ENCODE measurements around the gene PGRMC1.

The PGRMC1 gene

GRCh38 chrX:119249891-119250290 lies 13.8 kb downstream of the PGRMC1 start:
- Histone ChIP-seq H2BK12ac (ENCODE audit: low read length) (no peak overlapping the region), H3K79me2 (ENCODE audit: control insufficient read depth, insufficient read depth, low read length, poor library complexity) (no peaks in the 10 kb centered on the region), H3K4ac (ENCODE audit: low read depth, low read length) (no peak overlapping the region), H3K4me2 (ENCODE audit: low read length) (no peak overlapping the region), H2AFZ (ENCODE audit: insufficient read depth, low read length, poor library complexity) (no peak overlapping the region), H4K12ac (ENCODE audit: low read depth, low read length) (no peak overlapping the region), H3K79me1 (ENCODE audit: low read length) (no peaks in the 10 kb centered on the region), H3K27ac (ENCODE audit: low read depth, low read length) (no peak overlapping the region), H3K14ac (ENCODE audit: low read length) (no peak overlapping the region), H2BK5ac (ENCODE audit: low read depth, low read length, poor library complexity) (no peak overlapping the region), H3K23ac (ENCODE audit: low read length) (no peak overlapping the region), H3K18ac (ENCODE audit: low read length) (no peak overlapping the region), H2AK5ac (ENCODE audit: low read length) (no peak overlapping the region), H2BK120ac (ENCODE audit: insufficient read depth, low read length, poor library complexity) (no peak overlapping the region), H3K36me3 (ENCODE audit: control insufficient read depth in 1 of 2, insufficient read depth in 2 of 2, low read length in 2 of 2) (peaks cover 0 to 6% of the 10 kb centered on the region in 2 experiments), H3K4me1 (ENCODE audit: control insufficient read depth in 1 of 2, insufficient read depth in 2 of 2, low read length in 2 of 2) (no peaks in the 10 kb centered on the region), H3K9me3 (ENCODE audit: insufficient read depth, low read depth, low read length) (no peaks in the 10 kb centered on the region), H3K27me3 (ENCODE audit: insufficient read depth, low read length) (no peaks in the 10 kb centered on the region), H4K91ac (ENCODE audit: low read depth, low read length) (no peak overlapping the region), H4K8ac (ENCODE audit: low read depth, low read length) (no peak overlapping the region), H3K4me3 (ENCODE audit: low read depth, low read length) (no peak overlapping the region), H3K9ac (ENCODE audit: low read length) (no peak overlapping the region)
- no peak for DNase-seq
- no CpG with 5 or more reads among the region's 3 CpGs for WGBS (ENCODE audit: extremely low coverage, insufficient coverage, insufficient read length)

GRCh38 chrX:119251386-119251785 lies 15.3 kb downstream of the PGRMC1 start:
- Histone ChIP-seq H3K9me3 (ENCODE audit: insufficient read depth, low read depth, low read length) (no peaks in the 10 kb centered on the region), H3K27me3 (ENCODE audit: insufficient read depth, low read length) (no peaks in the 10 kb centered on the region), H3K4me3 (ENCODE audit: low read depth, low read length) (no peak overlapping the region), H2AK5ac (ENCODE audit: low read length) (no peak overlapping the region), H3K79me1 (ENCODE audit: low read length) (no peaks in the 10 kb centered on the region), H3K4me2 (ENCODE audit: low read length) (no peak overlapping the region), H2BK5ac (ENCODE audit: low read depth, low read length, poor library complexity) (no peak overlapping the region), H2BK120ac (ENCODE audit: insufficient read depth, low read length, poor library complexity) (no peak overlapping the region), H4K12ac (ENCODE audit: low read depth, low read length) (no peak overlapping the region), H3K4me1 (ENCODE audit: control insufficient read depth in 1 of 2, insufficient read depth in 2 of 2, low read length in 2 of 2) (no peaks in the 10 kb centered on the region), H3K18ac (ENCODE audit: low read length) (no peak overlapping the region), H3K14ac (ENCODE audit: low read length) (no peak overlapping the region), H3K27ac (ENCODE audit: low read depth, low read length) (no peak overlapping the region), H3K36me3 (ENCODE audit: control insufficient read depth in 1 of 2, insufficient read depth in 2 of 2, low read length in 2 of 2) (no peaks in the 10 kb centered on the region), H3K9ac (ENCODE audit: low read length) (no peak overlapping the region), H2AFZ (ENCODE audit: insufficient read depth, low read length, poor library complexity) (no peak overlapping the region), H3K79me2 (ENCODE audit: control insufficient read depth, insufficient read depth, low read length, poor library complexity) (no peaks in the 10 kb centered on the region), H4K8ac (ENCODE audit: low read depth, low read length) (no peak overlapping the region), H3K4ac (ENCODE audit: low read depth, low read length) (no peak overlapping the region), H3K23ac (ENCODE audit: low read length) (no peak overlapping the region), H2BK12ac (ENCODE audit: low read length) (no peak overlapping the region), H4K91ac (ENCODE audit: low read depth, low read length) (no peak overlapping the region)
- no peak for DNase-seq
- no CpG with 5 or more reads among the region's 4 CpGs for WGBS (ENCODE audit: extremely low coverage, insufficient coverage, insufficient read length)

- Histone ChIP-seq H4K12ac (ENCODE audit: low read depth, low read length) (no peak overlapping the region), H2BK5ac (ENCODE audit: low read depth, low read length, poor library complexity) (no peak overlapping the region), H3K27ac (ENCODE audit: low read depth, low read length) (no peak overlapping the region), H3K27me3 (ENCODE audit: insufficient read depth, low read length) (no peaks in the 10 kb centered on the region), H3K4me1 (ENCODE audit: control insufficient read depth in 1 of 2, insufficient read depth in 2 of 2, low read length in 2 of 2) (no peaks in the 10 kb centered on the region), H3K14ac (ENCODE audit: low read length) (no peak overlapping the region), H3K4me3 (ENCODE audit: low read depth, low read length) (no peak overlapping the region), H4K8ac (ENCODE audit: low read depth, low read length) (no peak overlapping the region), H2AK5ac (ENCODE audit: low read length) (no peak overlapping the region), H2AFZ (ENCODE audit: insufficient read depth, low read length, poor library complexity) (no peak overlapping the region), H3K23ac (ENCODE audit: low read length) (no peak overlapping the region), H3K9ac (ENCODE audit: low read length) (no peak overlapping the region), H2BK120ac (ENCODE audit: insufficient read depth, low read length, poor library complexity) (no peak overlapping the region), H3K18ac (ENCODE audit: low read length) (no peak overlapping the region), H3K36me3 (ENCODE audit: control insufficient read depth in 1 of 2, insufficient read depth in 2 of 2, low read length in 2 of 2) (no peaks in the 10 kb centered on the region), H3K79me2 (ENCODE audit: control insufficient read depth, insufficient read depth, low read length, poor library complexity) (no peaks in the 10 kb centered on the region), H3K9me3 (ENCODE audit: insufficient read depth, low read depth, low read length) (no peaks in the 10 kb centered on the region), H3K4me2 (ENCODE audit: low read length) (no peak overlapping the region), H3K79me1 (ENCODE audit: low read length) (no peaks in the 10 kb centered on the region), H4K91ac (ENCODE audit: low read depth, low read length) (no peak overlapping the region), H3K4ac (ENCODE audit: low read depth, low read length) (no peak overlapping the region), H2BK12ac (ENCODE audit: low read length) (no peak overlapping the region)
- no CpG with 5 or more reads among the region's 2 CpGs for WGBS (ENCODE audit: extremely low coverage, insufficient coverage, insufficient read length)
- no peak for DNase-seq
Observed at GRCh38 chrX:119252716-119253115, 16.6 kb downstream of the PGRMC1 start.

GRCh38 chrX:119266364-119266995 lies 30.4 kb downstream of the PGRMC1 start:
- no peak overlapping the region for H3K9ac ChIP-seq (ENCODE audit: low read length)
- H3K18ac ChIP-seq (ENCODE audit: low read length): no peak overlapping the region
- H3K27me3 ChIP-seq (ENCODE audit: insufficient read depth, low read length): no peaks in the 10 kb centered on the region
- no CpG with 5 or more reads among the region's 5 CpGs for WGBS (ENCODE audit: extremely low coverage, insufficient coverage, insufficient read length)
- H3K79me2 ChIP-seq (ENCODE audit: control insufficient read depth, insufficient read depth, low read length, poor library complexity): no peaks in the 10 kb centered on the region
- H3K36me3 ChIP-seq (ENCODE audit: control insufficient read depth in 1 of 2, insufficient read depth in 2 of 2, low read length in 2 of 2): no peaks in the 10 kb centered on the region
- no peaks in the 10 kb centered on the region for H3K4me1 ChIP-seq (ENCODE audit: control insufficient read depth in 1 of 2, insufficient read depth in 2 of 2, low read length in 2 of 2)
- H4K91ac ChIP-seq (ENCODE audit: low read depth, low read length): no peak overlapping the region
- no peak overlapping the region for H2BK5ac ChIP-seq (ENCODE audit: low read depth, low read length, poor library complexity)
- H4K8ac ChIP-seq (ENCODE audit: low read depth, low read length): no peak overlapping the region
- no peak overlapping the region for H2AK5ac ChIP-seq (ENCODE audit: low read length)
- H3K23ac ChIP-seq (ENCODE audit: low read length): no peak overlapping the region
- H3K4me3 ChIP-seq (ENCODE audit: low read depth, low read length): no peak overlapping the region
- no peak overlapping the region for H3K4me2 ChIP-seq (ENCODE audit: low read length)
- H2BK120ac ChIP-seq (ENCODE audit: insufficient read depth, low read length, poor library complexity): no peak overlapping the region
- H3K79me1 ChIP-seq (ENCODE audit: low read length): no peaks in the 10 kb centered on the region
- H2AFZ ChIP-seq (ENCODE audit: insufficient read depth, low read length, poor library complexity): no peak overlapping the region
- peak in 1 of 2 donors; percentile 48 for DNase-seq
- H4K12ac ChIP-seq (ENCODE audit: low read depth, low read length): no peak overlapping the region
- H3K27ac ChIP-seq (ENCODE audit: low read depth, low read length): no peak overlapping the region
- H3K9me3 ChIP-seq (ENCODE audit: insufficient read depth, low read depth, low read length): no peaks in the 10 kb centered on the region
- no peak overlapping the region for H3K4ac ChIP-seq (ENCODE audit: low read depth, low read length)
- H2BK12ac ChIP-seq (ENCODE audit: low read length): no peak overlapping the region
- no peak overlapping the region for H3K14ac ChIP-seq (ENCODE audit: low read length)
